ENCODE data around the gene HIPK3.

DNA sequence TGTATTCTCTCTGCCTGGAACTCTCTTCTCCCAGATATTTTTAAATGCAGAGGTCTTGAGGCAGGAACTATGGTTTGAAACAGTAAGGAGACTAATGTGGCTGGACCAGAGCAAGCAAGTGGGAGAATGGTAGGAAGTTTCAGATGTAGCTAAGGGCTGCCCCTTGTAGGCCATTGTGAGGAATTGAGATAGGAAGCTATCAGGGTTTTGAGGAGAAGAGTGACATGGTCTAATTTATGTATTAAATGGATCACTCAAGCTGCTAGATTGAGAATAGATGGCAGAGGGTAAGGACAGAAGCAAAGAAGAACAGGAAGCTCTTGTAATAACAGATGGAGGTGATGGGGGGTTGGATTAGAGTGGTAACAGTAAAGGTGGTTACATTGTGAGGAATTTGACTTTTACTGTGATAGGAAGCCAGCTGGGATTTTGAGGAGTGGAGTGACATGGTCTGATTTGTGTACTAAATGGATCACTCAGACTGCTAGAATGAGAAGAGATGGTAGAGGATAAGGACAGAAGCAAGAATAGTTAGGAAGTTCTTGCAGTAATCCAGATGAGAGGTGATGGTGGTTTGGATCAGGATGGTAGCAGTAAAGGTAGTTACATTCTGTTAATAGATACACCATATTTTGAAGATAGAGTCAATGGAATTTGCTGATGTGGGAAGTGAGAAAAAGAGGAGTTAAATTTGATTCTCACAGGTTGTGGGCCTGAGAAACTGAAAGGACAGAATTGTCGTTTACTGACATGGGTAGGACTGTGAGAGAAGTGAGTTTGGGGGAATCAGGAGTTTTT lies 63.0 kb downstream of the HIPK3 start:
- TF ChIP-seq, protein P1, sequence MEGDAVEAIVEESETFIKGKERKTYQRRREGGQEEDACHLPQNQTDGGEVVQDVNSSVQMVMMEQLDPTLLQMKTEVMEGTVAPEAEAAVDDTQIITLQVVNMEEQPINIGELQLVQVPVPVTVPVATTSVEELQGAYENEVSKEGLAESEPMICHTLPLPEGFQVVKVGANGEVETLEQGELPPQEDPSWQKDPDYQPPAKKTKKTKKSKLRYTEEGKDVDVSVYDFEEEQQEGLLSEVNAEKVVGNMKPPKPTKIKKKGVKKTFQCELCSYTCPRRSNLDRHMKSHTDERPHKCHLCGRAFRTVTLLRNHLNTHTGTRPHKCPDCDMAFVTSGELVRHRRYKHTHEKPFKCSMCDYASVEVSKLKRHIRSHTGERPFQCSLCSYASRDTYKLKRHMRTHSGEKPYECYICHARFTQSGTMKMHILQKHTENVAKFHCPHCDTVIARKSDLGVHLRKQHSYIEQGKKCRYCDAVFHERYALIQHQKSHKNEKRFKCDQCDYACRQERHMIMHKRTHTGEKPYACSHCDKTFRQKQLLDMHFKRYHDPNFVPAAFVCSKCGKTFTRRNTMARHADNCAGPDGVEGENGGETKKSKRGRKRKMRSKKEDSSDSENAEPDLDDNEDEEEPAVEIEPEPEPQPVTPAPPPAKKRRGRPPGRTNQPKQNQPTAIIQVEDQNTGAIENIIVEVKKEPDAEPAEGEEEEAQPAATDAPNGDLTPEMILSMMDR (optimal IDR thresholded peaks at IDR 0.05 in 1 of 3, IDR thresholded peaks at IDR 0.05 in 1 of 3, conservative IDR thresholded peaks at IDR 0.05 in 1 of 3; ENCODE audit: extremely low read depth in 1 of 3, insufficient read depth in 2 of 3, low read length in 3 of 3) = no peak
- no peak for TF ChIP-seq EZH2 (IDR thresholded peaks at IDR 0.05; ENCODE audit: low read length)

Data from keratinocyte (primary cell).